ENCODE results near the gene MDM2. TPM values are rescaled to one million over a fixed set of nuclear protein-coding genes. Genes with fewer than 3 reads are reported as not detected.

The MDM2 gene
- total RNA-seq, 1 donor from 2014 or later, result 36.0 TPM

GRCh38 chr12:68769941-68770340, 38.0 kb upstream of the MDM2 start:
- Histone ChIP-seq H3K27ac (replicated peaks) (no peak overlapping the region), H3K4me3 (no peak overlapping the region), H3K4me1 (no peaks in the 10 kb centered on the region), H3K9me3 (replicated peaks) (no peaks in the 10 kb centered on the region), H3K27me3 (ENCODE audit: low read depth) (no peaks in the 10 kb centered on the region), H3K36me3 (peaks cover 9% of the 10 kb centered on the region)
- DNase-seq, result no peak
- intact Hi-C loops (cut with micrococcal nuclease), result no loop called here
- no peak for TF ChIP-seq CTCF (IDR thresholded peaks at IDR 0.05; ENCODE audit: borderline replicate concordance)

GRCh38 chr12:68771223-68771925, 36.6 kb upstream of the MDM2 start:
- intact Hi-C loops (cut with micrococcal nuclease), result no loop called here
- DNase-seq, result no peak
- no peak for TF ChIP-seq CTCF (IDR thresholded peaks at IDR 0.05; ENCODE audit: borderline replicate concordance)
- Histone ChIP-seq H3K27ac (replicated peaks) (no peak overlapping the region), H3K27me3 (ENCODE audit: low read depth) (no peaks in the 10 kb centered on the region), H3K4me3 (no peak overlapping the region), H3K9me3 (replicated peaks) (no peaks in the 10 kb centered on the region), H3K36me3 (peaks cover 3% of the 10 kb centered on the region), H3K4me1 (no peaks in the 10 kb centered on the region)

- Histone ChIP-seq H3K9me3 (replicated peaks) (no peaks in the 10 kb centered on the region), H3K36me3 (no peaks in the 10 kb centered on the region), H3K4me1 (no peaks in the 10 kb centered on the region), H3K27ac (replicated peaks) (no peak overlapping the region), H3K27me3 (ENCODE audit: low read depth) (no peaks in the 10 kb centered on the region), H3K4me3 (no peak overlapping the region)
- no peak for DNase-seq
- no peak for TF ChIP-seq CTCF (IDR thresholded peaks at IDR 0.05; ENCODE audit: borderline replicate concordance)
- intact Hi-C loops (cut with micrococcal nuclease), result no loop called here
These were observed 35.3 kb upstream of the MDM2 start for GRCh38 chr12:68772714-68773113.

- Histone ChIP-seq H3K27ac (replicated peaks) (no peak overlapping the region), H3K36me3 (no peaks in the 10 kb centered on the region), H3K27me3 (ENCODE audit: low read depth) (no peaks in the 10 kb centered on the region), H3K4me3 (no peak overlapping the region), H3K9me3 (replicated peaks) (no peaks in the 10 kb centered on the region), H3K4me1 (no peaks in the 10 kb centered on the region)
- DNase-seq, result no peak
- TF ChIP-seq CTCF (IDR thresholded peaks at IDR 0.05; ENCODE audit: borderline replicate concordance), result no peak
- intact Hi-C loops (cut with micrococcal nuclease), result no loop called here
These were observed 34.4 kb upstream of the MDM2 start for GRCh38 chr12:68773582-68773981.

GRCh38 chr12:68775121-68775630, 32.8 kb upstream of the MDM2 start:
- no peak for TF ChIP-seq CTCF (IDR thresholded peaks at IDR 0.05; ENCODE audit: borderline replicate concordance)
- intact Hi-C loops (cut with micrococcal nuclease), result no loop called here
- H3K36me3 ChIP-seq, result no peaks in the 10 kb centered on the region

More at GRCh38 chr12:68775121-68775630, 32.8 kb upstream of the MDM2 start:
- Histone ChIP-seq H3K4me1 (no peaks in the 10 kb centered on the region), H3K27me3 (ENCODE audit: low read depth) (no peaks in the 10 kb centered on the region), H3K9me3 (replicated peaks) (no peaks in the 10 kb centered on the region), H3K4me3 (no peak overlapping the region), H3K27ac (replicated peaks) (no peak overlapping the region)
- DNase-seq, result no peak
